Measurements from ENCODE around the gene TLR10.

The TLR10 gene

GRCh38 chr4:38740303-38740702, 42.5 kb downstream of the TLR10 start:
- no peak for DNase-seq (ENCODE audit: low read depth)
- H3K4me3 ChIP-seq (ENCODE audit: low read depth, low read length): no peak overlapping the region

- DNase-seq (ENCODE audit: low read depth): no peak
- no peak overlapping the region for H3K4me3 ChIP-seq (ENCODE audit: low read depth, low read length)
These were observed 43.6 kb downstream of the TLR10 start for GRCh38 chr4:38738940-38739803.

GRCh38 chr4:38735870-38736269, 46.9 kb downstream of the TLR10 start:
- no peak for DNase-seq (ENCODE audit: low read depth)
- no peak overlapping the region for H3K4me3 ChIP-seq (ENCODE audit: low read depth, low read length)

- DNase-seq (ENCODE audit: low read depth): no peak
- no peak overlapping the region for H3K4me3 ChIP-seq (ENCODE audit: low read depth, low read length)
These were observed 47.9 kb downstream of the TLR10 start for GRCh38 chr4:38734911-38735310.

- H3K4me3 ChIP-seq (ENCODE audit: low read depth, low read length): no peak overlapping the region
- no peak for DNase-seq (ENCODE audit: low read depth)
These were observed 48.3 kb downstream of the TLR10 start for GRCh38 chr4:38734446-38734845.

GRCh38 chr4:38733663-38734062, 49.1 kb downstream of the TLR10 start:
- no peak for DNase-seq (ENCODE audit: low read depth)
- no peak overlapping the region for H3K4me3 ChIP-seq (ENCODE audit: low read depth, low read length)

GRCh38 chr4:38730830-38731646, 51.8 kb downstream of the TLR10 start:
- peak; percentile 89 for DNase-seq (ENCODE audit: low read depth)
- no peak overlapping the region for H3K4me3 ChIP-seq (ENCODE audit: low read depth, low read length)

GRCh38 chr4:38730493-38730829, 52.3 kb downstream of the TLR10 start:
- H3K4me3 ChIP-seq (ENCODE audit: low read depth, low read length): no peak overlapping the region
- no peak for DNase-seq (ENCODE audit: low read depth)

DNA sequence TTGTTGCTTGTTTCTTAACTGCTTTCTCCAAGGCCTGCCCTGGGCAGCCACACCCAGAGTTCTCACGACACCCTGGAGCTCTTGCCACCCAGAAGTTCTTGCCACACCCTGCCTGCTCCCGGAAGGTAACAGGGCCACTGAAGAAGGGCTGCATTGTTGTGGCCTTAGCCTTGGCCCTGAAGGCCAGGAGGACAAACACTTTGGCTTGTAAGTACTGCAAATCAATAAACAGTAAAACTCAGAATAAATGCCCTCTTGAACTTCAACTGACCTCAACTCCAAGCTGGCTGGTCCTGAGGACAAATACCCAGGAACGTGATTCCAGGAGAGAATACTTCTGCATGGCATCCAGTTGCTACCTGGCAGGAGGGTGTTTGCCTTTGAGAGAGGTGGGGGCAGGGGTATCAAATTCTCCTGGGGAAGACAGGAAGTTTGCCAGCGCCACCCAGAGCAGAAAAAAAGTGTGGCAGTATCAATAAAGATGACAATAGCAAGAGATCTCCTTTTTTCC, 54.1 kb downstream of the TLR10 start:
- no peak overlapping the region for H3K4me3 ChIP-seq (ENCODE audit: low read depth, low read length)
- DNase-seq (ENCODE audit: low read depth): no peak

DNA sequence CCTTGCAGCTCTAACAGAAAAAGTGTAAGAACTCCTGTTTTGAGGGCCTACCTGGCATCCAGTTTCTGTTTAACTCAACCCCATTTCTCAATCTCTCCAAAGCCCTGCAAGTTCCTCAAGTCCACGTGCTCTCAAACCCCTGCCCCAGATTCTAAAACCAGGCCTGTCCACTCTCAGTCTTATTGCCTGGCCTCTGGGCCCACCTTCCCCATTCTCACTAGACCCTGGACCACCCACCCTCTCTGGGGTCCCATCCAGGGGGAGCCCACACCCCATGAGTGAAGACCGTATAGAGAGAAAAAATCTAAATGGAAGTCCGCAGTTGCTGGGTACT, 58.3 kb downstream of the TLR10 start:
- DNase-seq (ENCODE audit: low read depth): no peak
- H3K4me3 ChIP-seq (ENCODE audit: low read depth, low read length): no peak overlapping the region

DNA sequence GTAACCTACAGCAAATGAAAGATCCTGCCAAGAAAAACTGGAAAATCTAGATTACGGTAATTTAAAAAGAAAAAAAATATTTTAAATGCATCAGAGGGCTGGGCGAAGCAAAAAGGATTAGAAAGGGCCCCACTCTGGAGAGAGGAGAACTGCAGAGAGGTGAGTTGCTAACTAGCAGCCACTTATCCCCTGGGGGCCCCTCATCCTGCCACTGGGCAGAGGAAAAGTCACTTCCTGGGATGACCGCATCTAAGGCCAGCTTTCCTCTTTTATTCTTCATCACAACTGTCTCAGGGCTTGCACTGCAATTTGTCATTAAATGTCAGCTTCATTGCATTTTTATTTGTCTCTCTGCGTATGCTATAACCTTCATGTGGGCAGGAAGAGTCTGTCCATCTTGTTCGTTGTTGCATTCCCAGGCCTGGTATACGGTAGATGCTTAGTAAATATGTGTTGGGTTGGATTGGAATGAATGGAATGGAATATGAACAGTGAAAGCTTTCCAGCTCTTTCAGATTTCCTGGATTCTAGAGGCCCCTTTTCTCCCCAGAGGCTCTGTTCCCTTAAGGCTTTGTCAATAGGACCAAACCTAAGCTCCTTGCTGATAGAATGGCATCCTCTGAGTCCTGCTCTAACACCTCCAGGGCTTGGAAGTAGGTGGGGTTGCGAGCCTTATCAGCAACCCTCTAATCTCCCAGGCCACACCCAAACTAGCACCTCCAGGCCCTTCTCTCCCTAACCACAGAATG, 58.9 kb downstream of the TLR10 start:
- H3K4me3 ChIP-seq (ENCODE audit: low read depth, low read length): no peak overlapping the region
- no peak for DNase-seq (ENCODE audit: low read depth)

DNA sequence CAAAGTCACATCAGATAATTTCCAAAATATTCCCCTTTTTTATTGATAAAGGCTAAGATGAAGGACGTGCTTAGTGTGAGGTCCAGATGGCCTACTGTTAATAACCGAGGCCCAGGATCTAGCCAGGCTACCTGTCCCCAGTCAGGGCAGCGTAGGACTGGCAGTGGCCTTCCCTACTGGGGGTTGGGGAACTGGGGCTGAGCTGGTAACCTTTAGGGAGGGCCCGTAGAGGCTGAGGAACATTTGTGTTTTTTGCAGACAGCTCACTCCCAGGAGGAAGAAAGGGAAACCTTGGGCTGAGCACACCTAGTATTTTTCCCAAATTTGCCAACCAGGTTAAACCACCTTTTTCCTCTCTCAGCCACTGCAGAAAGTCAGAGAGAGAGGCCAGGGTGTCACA, 59.7 kb downstream of the TLR10 start:
- H3K4me3 ChIP-seq (ENCODE audit: low read depth, low read length): no peak overlapping the region
- no peak for DNase-seq (ENCODE audit: low read depth)
